OCI-LY7 (cell line): Measurements from ENCODE around the gene RPS16. TPM values are rescaled to one million over a fixed set of nuclear protein-coding genes. Genes with fewer than 3 reads are reported as not detected.

Experiments
- BruUV-seq: library from RNA; stranded (reverse); fragments of 400-500 nt; replicated peaks from 2 replicates; lab custom pipeline; 2021; lab: Mats Ljungman, UMichigan
- CTCF ChIA-PET: fragments of 300-600 bp; sonication (Branson Sonifier 250); formaldehyde crosslinking; loops from one replicate; lab custom pipeline; 2022; ENCODE audit warnings: antibody characterized with exemption; ENCODE audit not compliant: unreplicated experiment; lab: Charles Lee
- POLR2A ChIA-PET: fragments of 300-600 bp; sonication (Branson Sonifier 250); formaldehyde crosslinking; loops from one replicate; lab custom pipeline; 2022; ENCODE audit warnings: antibody characterized with exemption; lab: Charles Lee
- DNase-seq: peaks from one replicate; pipeline ENCODE4 v3.0.0-alpha.2; 2015; ENCODE audit warnings: low spot score
- H2AFZ ChIP-seq: fragments of 200-600 bp; sonication (generic), shearing (Covaris generic); 2 replicates; pipeline ENCODE4 v1.6.1; 2014; ENCODE audit warnings: mild to moderate bottlenecking, antibody characterized with exemption, low read length, moderate library complexity
- H3K27ac ChIP-seq: fragments of 200-600 bp; sonication (generic); 2 replicates; pipeline ENCODE4 v1.5.1; 2014; ENCODE audit warnings: mixed run types, low read depth, mild to moderate bottlenecking, moderate library complexity, low read length, inconsistent platforms; ENCODE audit not compliant: poor library complexity, severe bottlenecking
- H3K36me3 ChIP-seq: fragments of 200-600 bp; sonication (generic); 2 replicates; pipeline ENCODE4 v1.6.1; 2014; ENCODE audit warnings: mild to moderate bottlenecking, antibody characterized with exemption, low read length, moderate library complexity, mixed read lengths; ENCODE audit not compliant: insufficient read depth
- H3K4me1 ChIP-seq: fragments of 200-600 bp; sonication (generic); 2 replicates; pipeline ENCODE4 v1.5.1; 2014; ENCODE audit warnings: mild to moderate bottlenecking, low read length; ENCODE audit not compliant: insufficient read depth, poor library complexity, severe bottlenecking
- H3K4me2 ChIP-seq: fragments of 200-600 bp; sonication (generic); 2 replicates; pipeline ENCODE4 v1.6.1; 2014; ENCODE audit warnings: mild to moderate bottlenecking, low read length
- H3K4me3 ChIP-seq: fragments of 200-600 bp; sonication (generic); 2 replicates; pipeline ENCODE4 v1.5.1; 2014; ENCODE audit warnings: mild to moderate bottlenecking, low read depth, low read length; ENCODE audit not compliant: poor library complexity, severe bottlenecking
- H3K79me2 ChIP-seq: fragments of 200-600 bp; sonication (generic); 2 replicates; pipeline ENCODE4 v1.6.1; 2016; ENCODE audit warnings: low read depth, mild to moderate bottlenecking, low read length, moderate library complexity, mixed read lengths; ENCODE audit not compliant: insufficient read depth
- H3K9me2 ChIP-seq: fragments of 200-600 bp; sonication (generic); 2 replicates; pipeline ENCODE4 v1.6.1; 2016; ENCODE audit warnings: mild to moderate bottlenecking, low read length, mixed read lengths; ENCODE audit not compliant: insufficient read depth
- H3K9me3 ChIP-seq: fragments of 200-600 bp; sonication (generic); 2 replicates; pipeline ENCODE4 v1.6.1; 2014; ENCODE audit warnings: mild to moderate bottlenecking, mixed run types, low read length, mixed read lengths
- H4K20me1 ChIP-seq: fragments of 200-600 bp; sonication (generic); 2 replicates; pipeline ENCODE4 v1.6.1; 2014; ENCODE audit warnings: mild to moderate bottlenecking, antibody characterized with exemption, low read length, moderate library complexity, mixed read lengths; ENCODE audit not compliant: insufficient read depth
- EZH2phosphoT487 ChIP-seq: fragments of 200-600 bp; sonication (generic); IDR thresholded peaks from 2 replicates; pipeline ENCODE4 v1.6.1; 2018; ENCODE audit warnings: low read depth, borderline replicate concordance, mild to moderate bottlenecking, mixed run types, antibody characterized with exemption, low read length, moderate library complexity, mixed read lengths
- intact Hi-C: fragments of 100-400 bp; cut with micrococcal nuclease; formaldehyde crosslinking; loops from one replicate; pipeline ENCODE4 v1.10.0; 2022; ENCODE audit not compliant: unreplicated experiment
- total RNA-seq, 2 experiments: library from RNA; depleted of rRNA in 1 of 2; stranded (reverse); fragments of >200 nt in 1 of 2; shearing (Covaris generic) in 1 of 2; gene quantifications; 2 replicates each; pipeline ENCODE4 v1.2.3, GENCODE V29; 2014 to 2022
- TF ChIP-seq, protein P1 (sequence below): fragments of 200-600 bp; sonication (generic); conservative IDR thresholded peaks from 2 replicates; pipeline ENCODE4 v1.5.1; 2014; ENCODE audit warnings: mild to moderate bottlenecking, antibody characterized with exemption, low read length, moderate library complexity, mixed read lengths

The RPS16 gene
- total RNA-seq, 2 experiments from 2014 or later, result 634 to 3,661 TPM

DNA sequence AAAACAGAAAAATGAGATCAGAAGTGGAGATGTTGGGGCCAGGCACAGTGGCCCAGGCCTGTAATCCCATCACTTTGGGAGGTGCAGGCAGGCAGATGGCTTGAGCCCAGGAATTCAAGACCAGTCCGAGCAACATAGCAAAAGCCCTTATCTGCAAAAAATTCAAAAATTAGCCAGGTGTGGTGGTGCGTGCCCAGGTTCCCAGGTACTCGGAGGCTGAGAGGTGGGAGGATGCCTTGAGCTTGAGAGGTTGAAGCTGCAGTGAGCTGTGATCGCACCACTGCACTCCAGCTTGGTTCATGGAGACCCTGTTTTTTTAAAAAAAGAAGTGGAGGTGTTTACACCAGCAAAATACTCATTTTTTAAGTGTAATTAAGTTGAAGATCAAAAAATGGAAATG lies 35.7 kb downstream of the RPS16 start:
- Histone ChIP-seq H2AFZ (no peak overlapping the region), H3K79me2 (no peaks in the 10 kb centered on the region), H3K27ac (peak overlapping the region; percentile 9), H3K4me1 (peaks cover 75% of the 10 kb centered on the region), H4K20me1 (no peaks in the 10 kb centered on the region), H3K36me3 (peaks cover 22% of the 10 kb centered on the region), H3K9me2 (no peaks in the 10 kb centered on the region), H3K9me3 (no peaks in the 10 kb centered on the region), H3K4me2 (0 out of 2 replicates have a peak overlapping the region, but pooled peaks have one; percentile 8), H3K4me3 (no peak overlapping the region)
- ChIA-PET CTCF (no interaction called here), POLR2A (no interaction called here)
- TF ChIP-seq, protein P1, sequence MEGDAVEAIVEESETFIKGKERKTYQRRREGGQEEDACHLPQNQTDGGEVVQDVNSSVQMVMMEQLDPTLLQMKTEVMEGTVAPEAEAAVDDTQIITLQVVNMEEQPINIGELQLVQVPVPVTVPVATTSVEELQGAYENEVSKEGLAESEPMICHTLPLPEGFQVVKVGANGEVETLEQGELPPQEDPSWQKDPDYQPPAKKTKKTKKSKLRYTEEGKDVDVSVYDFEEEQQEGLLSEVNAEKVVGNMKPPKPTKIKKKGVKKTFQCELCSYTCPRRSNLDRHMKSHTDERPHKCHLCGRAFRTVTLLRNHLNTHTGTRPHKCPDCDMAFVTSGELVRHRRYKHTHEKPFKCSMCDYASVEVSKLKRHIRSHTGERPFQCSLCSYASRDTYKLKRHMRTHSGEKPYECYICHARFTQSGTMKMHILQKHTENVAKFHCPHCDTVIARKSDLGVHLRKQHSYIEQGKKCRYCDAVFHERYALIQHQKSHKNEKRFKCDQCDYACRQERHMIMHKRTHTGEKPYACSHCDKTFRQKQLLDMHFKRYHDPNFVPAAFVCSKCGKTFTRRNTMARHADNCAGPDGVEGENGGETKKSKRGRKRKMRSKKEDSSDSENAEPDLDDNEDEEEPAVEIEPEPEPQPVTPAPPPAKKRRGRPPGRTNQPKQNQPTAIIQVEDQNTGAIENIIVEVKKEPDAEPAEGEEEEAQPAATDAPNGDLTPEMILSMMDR, result no peak
- no peak for TF ChIP-seq EZH2phosphoT487
- intact Hi-C loops, result loop anchor here (10.0 kb wide), 2 partner anchors 545 to 555 kb away; no protein-coding TSS in a partner anchor
- no peak for DNase-seq
- no TSS peak for BruUV-seq

DNA sequence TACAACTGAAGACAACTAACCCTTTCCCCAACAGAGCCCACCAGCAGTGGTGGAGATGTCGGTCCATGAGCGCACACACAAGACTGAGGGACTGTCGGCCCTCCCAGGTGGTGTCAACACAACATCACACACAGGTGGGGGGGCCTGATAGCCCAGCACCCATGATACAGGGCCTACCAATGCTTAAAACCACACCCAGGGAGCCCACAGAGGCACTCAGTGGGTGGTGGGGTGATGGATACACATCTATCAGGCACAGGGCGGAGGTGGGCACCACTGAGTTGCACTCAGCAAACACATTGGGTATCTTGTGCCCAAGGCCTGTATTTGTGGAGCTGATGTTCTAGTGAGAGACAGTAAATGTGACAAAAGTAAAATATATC lies 36.1 kb downstream of the RPS16 start:
- no peaks in the 10 kb centered on the region for H3K9me3 ChIP-seq

More for the DNA sequence above, 36.1 kb downstream of the RPS16 start:
- intact Hi-C loops, result loop anchor here (10.0 kb wide), 2 partner anchors 545 to 555 kb away; no protein-coding TSS in a partner anchor
- Histone ChIP-seq H3K4me2 (0 out of 2 replicates have a peak overlapping the region, but pooled peaks have one; percentile 8), H2AFZ (no peak overlapping the region), H3K4me1 (peaks cover 71% of the 10 kb centered on the region), H4K20me1 (no peaks in the 10 kb centered on the region), H3K79me2 (no peaks in the 10 kb centered on the region), H3K36me3 (peaks cover 24% of the 10 kb centered on the region), H3K27ac (peak overlapping the region; percentile 9), H3K9me2 (no peaks in the 10 kb centered on the region), H3K4me3 (no peak overlapping the region)
- ChIA-PET POLR2A (no interaction called here), CTCF (no interaction called here)
- TF ChIP-seq EZH2phosphoT487, result no peak
- TF ChIP-seq, protein P1, result no peak
- BruUV-seq, result no TSS peak
- DNase-seq, result no peak
